Stimulated activated CD4-positive, alpha-beta T cell treated with anti-CD3 and anti-CD28 coated beads, Interleukin-12 subunit alpha, Interleukin-12 subunit beta, amount 100 ng/mL, for 4 hours (primary cell): ENCODE results near the gene TXNDC11.

Source experiments
- DNase-seq: peaks from one replicate; pipeline ENCODE4 v3.0.0-alpha.2; 2020

The TXNDC11 gene

DNA sequence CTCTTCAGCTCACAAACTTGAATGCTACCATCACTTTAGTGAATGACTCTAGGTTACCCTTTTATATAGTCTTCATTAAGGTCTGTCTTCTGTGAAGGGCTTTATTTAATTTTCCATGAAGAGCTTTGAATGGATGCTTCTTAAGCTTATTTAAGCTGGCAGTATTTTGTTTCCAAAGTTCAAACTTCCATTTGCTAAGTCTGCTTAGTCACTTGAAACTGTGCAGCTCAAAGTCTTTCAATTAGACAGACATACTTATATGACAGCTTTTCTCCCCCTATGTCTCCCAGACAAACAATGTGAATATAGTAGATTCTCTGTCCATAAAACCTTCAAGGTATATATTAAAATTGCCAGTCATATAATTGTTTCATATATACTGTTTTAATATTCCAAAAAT lies 23.5 kb downstream of the TXNDC11 start:
- DNase-seq: no peak

DNA sequence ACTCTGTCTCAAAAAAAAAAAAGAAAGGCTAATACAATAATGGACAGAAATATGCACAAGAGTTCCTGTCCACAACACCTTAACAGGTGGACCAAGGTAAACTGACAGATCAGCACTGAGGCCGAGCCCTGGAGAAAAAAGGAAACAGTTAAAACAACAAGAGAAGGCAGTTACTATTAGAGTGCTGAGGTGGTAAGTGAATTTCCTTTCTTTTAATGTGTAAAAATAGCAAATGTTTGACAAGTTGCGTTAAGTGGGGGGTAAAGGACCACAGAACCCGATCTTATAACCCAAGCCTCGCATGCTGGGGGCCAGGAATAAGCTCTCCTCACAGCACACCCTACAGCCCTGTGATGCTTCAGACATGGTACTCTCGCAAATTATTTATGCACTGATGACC lies 24.8 kb downstream of the TXNDC11 start:
- DNase-seq: no peak

DNA sequence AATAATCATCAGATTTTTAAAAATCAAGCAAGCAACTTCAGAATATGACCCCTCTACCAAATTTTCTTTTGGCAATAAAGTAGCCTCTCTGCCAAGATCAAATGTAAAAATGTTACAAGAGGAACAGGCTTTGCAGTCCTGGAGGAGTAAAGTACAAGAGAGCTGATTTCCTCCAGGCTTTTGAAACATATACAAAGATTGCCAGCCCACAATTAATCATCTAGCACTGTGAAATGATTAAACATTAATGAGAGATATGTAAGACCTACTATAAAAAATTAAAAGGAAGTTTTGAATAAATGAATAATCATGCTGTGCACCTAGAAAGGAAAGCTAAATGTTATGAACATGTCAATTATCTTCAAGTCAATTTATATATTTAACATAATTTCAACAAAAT lies 26.3 kb downstream of the TXNDC11 start:
- DNase-seq: no peak

DNA sequence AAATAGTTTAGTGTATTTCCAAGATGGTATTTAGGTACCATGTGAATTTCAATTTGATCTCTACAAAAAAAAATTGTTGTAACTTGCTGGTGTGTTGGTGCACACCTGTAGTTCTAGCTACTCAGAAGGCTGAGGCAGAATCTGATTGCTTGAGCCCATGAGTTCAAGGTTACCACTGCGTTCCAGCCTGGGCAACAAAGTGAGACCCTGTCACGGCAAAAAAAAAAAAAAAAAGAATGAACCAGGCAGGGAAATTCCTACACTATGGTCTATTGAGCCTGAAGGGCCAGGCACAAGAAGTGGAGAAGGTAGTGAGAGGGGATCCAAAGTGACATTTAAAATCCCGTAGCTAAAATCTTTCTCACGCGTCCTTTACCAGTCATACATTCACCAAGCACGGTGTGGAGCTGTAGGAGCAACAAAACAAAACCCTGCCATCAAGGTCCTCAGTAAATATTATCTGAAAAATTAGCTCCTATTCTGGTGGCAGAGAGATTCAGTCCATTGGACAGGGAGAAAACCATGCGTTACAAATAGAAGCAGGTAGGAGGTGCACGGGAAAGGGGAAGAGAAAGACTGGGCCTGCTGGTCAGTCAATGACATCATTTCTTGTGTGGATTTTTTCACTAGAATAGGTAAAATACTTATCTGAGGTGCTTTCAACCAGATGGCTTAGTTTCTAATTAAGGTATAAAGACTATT lies 27.3 kb downstream of the TXNDC11 start:
- no peak for DNase-seq

- DNase-seq: no peak
Measured at GRCh38 chr16:11712122-11712521, 30.5 kb downstream of the TXNDC11 start.

GRCh38 chr16:11711662-11712061 lies 31.0 kb downstream of the TXNDC11 start:
- DNase-seq: no peak

DNA sequence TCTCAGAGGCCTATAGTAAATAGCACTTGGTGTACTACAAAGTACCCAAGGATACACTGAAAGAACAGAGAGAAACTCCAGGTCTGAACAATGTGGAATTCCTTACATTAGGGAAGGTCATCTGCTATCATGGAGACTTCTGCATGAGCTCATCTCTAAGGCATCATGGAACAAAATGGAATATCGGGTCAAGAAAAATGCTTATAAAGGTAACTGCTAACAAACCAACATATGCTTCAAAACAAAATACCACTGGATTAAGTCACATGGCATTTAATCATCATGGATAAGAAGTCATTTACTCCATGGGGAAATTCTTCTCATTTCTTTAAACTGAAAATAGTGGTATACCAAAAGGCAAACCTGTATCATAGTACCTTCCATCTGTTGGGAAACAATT lies 34.2 kb downstream of the TXNDC11 start:
- DNase-seq: no peak

- no peak for DNase-seq
Measured at GRCh38 chr16:11707679-11708197, 34.9 kb downstream of the TXNDC11 start.

GRCh38 chr16:11706180-11706742 lies 36.4 kb downstream of the TXNDC11 start:
- no peak for DNase-seq

DNA sequence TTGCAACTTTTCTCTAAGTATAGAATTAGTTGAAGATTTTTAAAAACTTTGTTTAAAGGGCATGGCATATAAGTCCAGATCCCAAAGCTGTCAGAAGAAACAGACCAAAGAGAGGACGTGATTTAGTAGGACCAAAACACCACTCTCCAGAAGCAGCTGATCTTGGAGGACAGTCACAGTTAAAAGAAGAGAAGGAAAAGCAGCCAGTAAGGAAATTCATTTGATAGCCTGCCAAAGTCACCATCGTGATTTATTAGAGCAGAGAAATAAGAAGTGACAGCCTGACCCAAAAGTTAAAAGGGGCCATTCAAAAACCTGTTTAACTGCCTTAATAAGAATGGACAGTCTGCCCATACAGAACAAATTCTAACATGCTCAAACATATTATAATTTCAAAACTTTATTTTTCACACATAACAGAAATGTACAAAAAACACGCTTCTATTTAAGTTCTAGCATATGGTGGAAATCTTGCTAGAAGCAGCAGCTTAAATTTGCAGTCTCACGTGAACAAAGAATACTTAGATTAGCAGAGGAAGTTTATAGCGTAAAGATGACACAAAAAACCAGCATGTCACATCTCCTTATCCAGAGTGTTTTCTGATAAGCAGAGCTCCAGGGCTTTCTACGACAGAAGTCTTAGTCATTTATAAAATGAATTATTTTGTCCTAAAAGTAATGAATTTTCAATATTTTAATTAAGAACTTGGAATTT lies 37.2 kb downstream of the TXNDC11 start:
- no peak for DNase-seq

GRCh38 chr16:11700264-11701029 lies 42.2 kb downstream of the TXNDC11 start:
- no peak for DNase-seq

DNA sequence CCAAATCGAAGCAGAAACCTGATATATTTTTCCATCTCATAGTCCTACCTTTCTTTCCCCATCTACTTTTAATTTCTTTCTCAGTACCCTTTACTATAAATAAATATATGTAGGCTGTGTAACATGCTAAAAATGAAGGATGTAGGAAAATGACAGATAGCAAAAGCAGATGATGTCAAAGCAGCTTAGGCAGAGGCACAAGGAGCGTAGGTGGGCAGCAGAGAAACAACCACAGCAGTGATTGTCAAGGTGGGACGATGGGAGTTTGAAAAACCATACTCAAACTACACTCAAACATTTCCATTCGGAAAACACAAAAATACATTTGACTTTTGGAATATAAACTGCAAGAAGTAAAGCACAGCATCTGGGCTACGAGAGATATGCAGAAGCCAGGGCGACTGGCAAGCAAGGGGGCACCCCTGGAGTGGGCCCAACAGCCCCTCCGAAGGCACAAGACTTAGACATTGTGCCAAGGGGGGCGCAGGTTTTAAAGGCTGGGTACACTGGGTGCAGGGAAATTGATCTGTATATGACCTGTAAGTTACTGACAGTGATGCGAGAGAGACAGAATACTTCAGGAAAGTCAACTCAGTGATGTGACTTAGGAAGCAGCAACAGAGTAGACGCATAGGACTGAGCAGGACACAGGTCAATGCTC lies 43.3 kb downstream of the TXNDC11 start:
- DNase-seq: no peak

- no peak for DNase-seq
Measured at GRCh38 chr16:11698271-11698689, 44.4 kb downstream of the TXNDC11 start.

DNA sequence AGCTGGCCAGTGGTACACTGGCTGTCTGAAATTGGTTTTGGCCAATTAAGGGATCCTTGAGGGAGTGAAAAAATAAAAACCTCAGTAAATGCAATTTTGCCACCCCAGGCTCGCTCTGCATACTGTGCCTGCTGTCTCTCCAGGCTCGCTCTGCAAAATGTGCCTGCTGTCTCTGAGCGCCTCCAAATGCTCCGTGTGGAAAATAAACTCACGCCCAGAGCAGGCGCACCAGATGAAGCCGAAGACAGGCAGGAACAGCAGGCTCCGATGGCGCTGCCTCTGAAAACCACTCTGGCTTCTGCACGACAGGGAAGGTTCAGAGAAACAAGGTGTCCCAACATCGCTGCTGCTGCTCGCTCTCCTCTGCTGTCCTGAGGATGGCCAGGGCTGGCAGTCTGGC lies 45.3 kb downstream of the TXNDC11 start:
- DNase-seq: no peak

DNA sequence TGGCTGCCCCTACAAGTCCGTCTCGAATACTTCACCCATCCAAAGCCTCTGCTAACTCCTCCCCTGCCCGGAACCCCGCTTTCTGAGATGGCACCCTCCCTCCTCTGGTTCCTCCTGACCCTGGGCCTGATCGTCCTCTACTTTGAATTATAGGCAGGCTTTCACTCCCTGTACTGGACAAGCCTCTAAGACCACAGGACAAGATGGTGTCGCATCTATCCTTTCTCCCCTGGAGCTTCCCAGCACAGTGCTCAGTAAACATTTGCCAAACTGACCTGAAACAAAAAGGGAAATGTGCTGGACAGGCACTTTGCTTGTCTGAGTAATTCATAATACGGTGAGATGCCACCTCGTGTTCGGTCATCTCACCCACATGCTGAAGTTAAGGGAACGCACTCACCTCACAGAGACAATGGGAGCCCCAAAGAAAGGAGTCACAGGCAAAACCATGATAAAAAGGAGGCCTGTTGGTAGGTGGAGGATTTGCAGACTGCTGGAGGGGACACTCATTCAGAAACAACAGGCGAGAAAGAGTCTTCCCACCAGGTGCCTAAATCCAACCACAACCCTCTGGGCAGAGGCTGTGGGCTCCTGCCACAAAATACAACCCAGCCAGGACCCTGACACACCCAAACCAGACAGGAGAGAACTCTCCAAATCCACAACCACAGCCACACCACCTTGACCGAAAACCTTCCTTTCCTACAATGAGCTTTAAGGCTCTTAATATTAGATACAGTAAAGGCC lies 46.2 kb downstream of the TXNDC11 start:
- DNase-seq: no peak

DNA sequence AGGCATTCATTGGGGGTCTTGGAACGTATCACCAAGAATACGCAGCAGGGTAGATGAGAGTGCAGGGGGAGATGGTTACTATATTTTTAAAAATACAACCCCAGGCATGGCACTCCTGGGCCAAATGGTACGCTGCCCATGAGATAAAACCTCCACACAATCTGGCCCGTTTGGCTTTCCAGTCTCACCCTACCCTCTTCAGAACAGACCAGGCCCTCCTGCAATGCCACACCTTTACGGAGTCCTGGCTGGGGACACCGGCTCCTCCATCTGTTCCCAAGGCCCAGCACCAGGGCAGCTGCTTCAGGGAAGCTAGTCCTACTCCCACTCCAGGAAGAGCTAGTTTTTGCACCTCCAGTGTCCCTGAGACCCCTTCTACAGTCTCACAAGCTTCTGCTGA lies 50.0 kb downstream of the TXNDC11 start:
- no peak for DNase-seq

DNA sequence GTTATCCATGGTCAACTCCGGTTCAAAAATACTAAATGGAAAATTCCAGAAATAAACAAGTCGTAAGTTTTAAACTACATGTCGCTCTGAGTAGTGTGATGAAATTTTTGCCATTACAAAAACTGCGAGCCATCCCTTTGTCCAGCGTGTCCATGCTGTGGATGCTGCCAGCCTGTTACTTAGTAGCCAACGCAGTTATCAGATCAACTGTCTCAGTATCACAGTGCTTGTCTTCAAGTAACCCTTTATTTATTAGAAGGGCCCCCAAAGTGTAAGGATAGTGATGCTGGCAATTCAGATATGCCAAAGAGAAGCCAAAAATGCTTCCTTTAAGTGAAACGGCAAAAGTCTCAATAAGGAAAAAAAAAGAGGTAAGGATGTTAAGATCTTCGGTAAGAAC lies 50.5 kb downstream of the TXNDC11 start:
- no peak for DNase-seq

DNA sequence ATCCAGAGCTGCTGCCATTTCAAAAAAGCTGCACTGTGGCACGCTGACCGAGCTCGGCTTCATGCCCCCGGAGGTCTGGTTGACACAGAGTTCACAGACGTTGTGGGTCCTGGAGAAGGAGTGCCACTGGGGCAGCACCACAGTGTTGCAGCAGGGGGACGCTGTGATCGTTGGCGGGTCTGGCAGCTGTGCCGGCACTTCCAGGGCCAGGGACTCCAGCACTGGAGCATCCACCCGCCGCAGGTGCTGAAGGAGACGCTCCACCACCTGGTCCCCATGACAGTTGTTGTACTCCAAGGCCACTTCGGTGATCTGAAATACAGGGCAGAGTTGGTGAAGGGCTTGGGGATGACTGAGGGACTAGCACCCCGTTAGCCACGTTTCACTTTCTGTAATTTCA lies 50.9 kb downstream of the TXNDC11 start:
- no peak for DNase-seq

DNA sequence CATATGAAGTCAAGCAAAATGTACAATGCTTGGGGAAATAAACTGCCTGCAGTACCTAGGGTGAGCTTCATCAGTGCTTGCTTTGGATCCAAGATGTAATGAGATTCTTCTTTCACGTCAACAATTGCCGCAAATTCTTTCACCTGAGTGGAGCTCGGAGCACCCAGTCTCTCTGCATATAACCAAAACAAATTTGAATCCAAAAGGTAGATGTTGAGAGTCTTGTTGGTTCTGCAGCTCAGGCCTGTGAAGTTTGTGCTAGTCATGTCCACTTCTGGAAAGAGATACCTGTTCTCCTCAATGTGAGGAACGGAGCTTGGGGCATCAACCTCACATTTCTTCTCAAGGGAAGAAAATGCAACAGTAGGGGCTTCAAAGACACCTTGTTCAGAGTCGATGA lies 51.4 kb downstream of the TXNDC11 start:
- DNase-seq: no peak

DNA sequence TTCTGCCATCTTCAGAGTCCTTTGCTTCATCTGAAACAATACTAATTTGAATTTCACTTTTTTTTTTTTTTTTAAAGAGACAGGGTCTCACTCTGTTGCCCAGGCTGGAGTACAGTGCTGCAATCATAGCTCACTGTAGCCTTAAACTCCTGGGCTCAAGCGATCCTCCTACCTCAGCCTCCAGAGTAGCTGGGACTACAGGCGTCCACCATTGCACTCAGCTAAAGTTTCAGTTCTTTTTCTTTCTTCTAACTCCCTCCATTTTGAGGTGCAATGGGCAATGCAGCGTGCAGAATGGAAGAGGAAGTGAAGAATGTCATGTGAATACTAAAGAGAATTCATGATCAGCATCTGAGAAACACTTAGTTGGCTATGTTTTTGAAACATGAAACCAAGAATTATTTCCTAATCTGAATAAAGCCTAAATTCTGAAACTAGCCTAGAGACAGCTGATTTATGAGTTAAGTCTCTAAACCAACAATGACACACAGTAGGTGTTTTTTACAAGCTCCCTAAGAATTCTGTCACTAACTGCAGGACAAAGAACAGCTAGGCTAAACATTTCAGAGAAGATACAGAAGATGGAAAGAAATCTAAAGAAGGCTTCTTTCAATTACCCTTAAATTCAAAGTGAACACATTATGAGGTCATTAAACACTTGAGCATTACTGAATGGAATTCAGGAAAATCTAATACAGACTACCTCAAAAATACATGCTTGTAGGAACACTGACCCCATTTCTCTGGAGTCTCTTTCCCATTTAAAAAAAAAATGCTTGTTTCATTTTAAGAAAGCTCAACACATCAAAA lies 53.4 kb downstream of the TXNDC11 start:
- DNase-seq: no peak

- no peak for DNase-seq
Measured at GRCh38 chr16:11688520-11688886, 54.2 kb downstream of the TXNDC11 start.
